ENCODE measurements around the gene DPYSL4. TPM values are rescaled to one million over a fixed set of nuclear protein-coding genes. Genes with fewer than 3 reads are reported as not detected.
A peak's percentile ranks its signal among the peaks of the same experiment; 100 is the strongest.

The DPYSL4 gene
- total RNA-seq, 1 experiment from 2014 or later: 9.9 TPM

GRCh38 chr10:132175907-132176581, 10.7 kb upstream of the DPYSL4 start:
- POLR2A ChIA-PET: no interaction called here
- ATAC-seq (peak; percentile 28), DNase-seq (ENCODE audit: low read depth, low spot score) (no peak)
- Histone ChIP-seq H3K9me3 (ENCODE audit: control insufficient read depth, insufficient read depth, low read depth, low read length) (no peaks in the 10 kb centered on the region), H3K4me3 (ENCODE audit: low read depth in 2 of 2, low read length in 2 of 2) (no peak overlapping the region), H3K36me3 (ENCODE audit: control insufficient read depth, insufficient read depth, low read length) (no peaks in the 10 kb centered on the region), H3K27me3 (ENCODE audit: control insufficient read depth, insufficient read depth, low read length) (peaks cover 4% of the 10 kb centered on the region; the same call in 1 of the 2 replicates), H3K27ac (ENCODE audit: low read length) (no peak overlapping the region), H3K4me1 (ENCODE audit: control insufficient read depth, insufficient read depth, low read length) (peaks cover 20% of the 10 kb centered on the region)
- no TSS peak for BruUV-seq (replicated peaks)
- intact Hi-C loops (cut with micrococcal nuclease; ENCODE audit: unreplicated experiment): no loop called here
- CTCF ChIA-PET: no interaction called here
- in situ Hi-C loops (cut with HindIII; ENCODE audit: low pct_unique_long_range_greater_than_20kb, low sequenced_read_pairs): no loop called here
- no peak for TF ChIP-seq REST (IDR thresholded peaks at IDR 0.05; ENCODE audit: insufficient read depth in 1 of 2, low read depth in 2 of 2, low read length in 1 of 2)
- no peak for TF ChIP-seq POLR2AphosphoS5 (IDR thresholded peaks at IDR 0.05; ENCODE audit: low read depth, low read length)
- no peak for TF ChIP-seq CTCF (IDR thresholded peaks at IDR 0.05)
- TF ChIP-seq SIN3A (IDR thresholded peaks at IDR 0.05; ENCODE audit: borderline replicate concordance, insufficient read depth, low read depth, low read length): no peak
- no peak for TF ChIP-seq TCF7L2 (IDR thresholded peaks at IDR 0.05; ENCODE audit: low read depth, low read length)

GRCh38 chr10:132176623-132177500, 9.9 kb upstream of the DPYSL4 start:
- H3K4me1 ChIP-seq (ENCODE audit: control insufficient read depth, insufficient read depth, low read length): peaks cover 20% of the 10 kb centered on the region
- POLR2A ChIA-PET: no interaction called here
- no peak overlapping the region for H3K27ac ChIP-seq (ENCODE audit: low read length)
- CTCF ChIA-PET: no interaction called here
- no TSS peak for BruUV-seq (replicated peaks)
- in situ Hi-C loops (cut with HindIII; ENCODE audit: low pct_unique_long_range_greater_than_20kb, low sequenced_read_pairs) (no loop called here), intact Hi-C loops (cut with micrococcal nuclease; ENCODE audit: unreplicated experiment) (no loop called here)
- DNase-seq (ENCODE audit: low read depth, low spot score): no peak
- H3K9me3 ChIP-seq (ENCODE audit: control insufficient read depth, insufficient read depth, low read depth, low read length): no peaks in the 10 kb centered on the region
- no peak for ATAC-seq
- TF ChIP-seq CTCF (IDR thresholded peaks at IDR 0.05) (no peak), REST (IDR thresholded peaks at IDR 0.05; ENCODE audit: insufficient read depth in 1 of 2, low read depth in 2 of 2, low read length in 1 of 2) (no peak), SIN3A (IDR thresholded peaks at IDR 0.05; ENCODE audit: borderline replicate concordance, insufficient read depth, low read depth, low read length) (no peak), TCF7L2 (IDR thresholded peaks at IDR 0.05; ENCODE audit: low read depth, low read length) (no peak), POLR2AphosphoS5 (IDR thresholded peaks at IDR 0.05; ENCODE audit: low read depth, low read length) (no peak)
- peaks cover 4% of the 10 kb centered on the region; the same call in 1 of the 2 replicates for H3K27me3 ChIP-seq (ENCODE audit: control insufficient read depth, insufficient read depth, low read length)
- no peak overlapping the region for H3K4me3 ChIP-seq (ENCODE audit: low read depth in 2 of 2, low read length in 2 of 2)
- no peaks in the 10 kb centered on the region for H3K36me3 ChIP-seq (ENCODE audit: control insufficient read depth, insufficient read depth, low read length)

Data from Panc1 (cell line).